HG03060 (cell line): ENCODE results near the gene RAB11FIP5.

Experiments used
- ATAC-seq: cut with Tn5 transposase; IDR thresholded peaks from one replicate; pipeline ENCODE4 v1.9.1; 2021; ENCODE audit warnings: low read depth, moderate number of reproducible peaks; ENCODE audit not compliant: unreplicated experiment

Gene RAB11FIP5

GRCh38 chr2:73088211-73088610 lies 24.5 kb downstream of the RAB11FIP5 start:
- no peak for ATAC-seq

- no peak for ATAC-seq
Observed at GRCh38 chr2:73087311-73087710, 25.4 kb downstream of the RAB11FIP5 start.

GRCh38 chr2:73085691-73086090 lies 27.1 kb downstream of the RAB11FIP5 start:
- peak; percentile 61 for ATAC-seq

GRCh38 chr2:73084971-73085370 lies 27.8 kb downstream of the RAB11FIP5 start:
- ATAC-seq, result no peak

GRCh38 chr2:73083886-73084800 lies 28.6 kb downstream of the RAB11FIP5 start:
- no peak for ATAC-seq

GRCh38 chr2:73082523-73083410 lies 30.0 kb downstream of the RAB11FIP5 start:
- ATAC-seq, result no peak

GRCh38 chr2:73081181-73081671 lies 31.5 kb downstream of the RAB11FIP5 start:
- no peak for ATAC-seq

- no peak for ATAC-seq
Observed at GRCh38 chr2:73080321-73081131, 32.2 kb downstream of the RAB11FIP5 start.

- ATAC-seq, result no peak
Observed at GRCh38 chr2:73079636-73080035, 33.1 kb downstream of the RAB11FIP5 start.

- ATAC-seq, result no peak
Observed at GRCh38 chr2:73078457-73079411, 34.0 kb downstream of the RAB11FIP5 start.

- no peak for ATAC-seq
Observed at GRCh38 chr2:73077424-73077795, 35.3 kb downstream of the RAB11FIP5 start.

- ATAC-seq, result no peak
Observed at GRCh38 chr2:73076701-73077423, 35.9 kb downstream of the RAB11FIP5 start.

GRCh38 chr2:73075477-73076373 lies 37.0 kb downstream of the RAB11FIP5 start:
- ATAC-seq, result no peak

GRCh38 chr2:73074110-73075069 lies 38.4 kb downstream of the RAB11FIP5 start:
- ATAC-seq, result no peak

- no peak for ATAC-seq
Observed at GRCh38 chr2:73072416-73072815, 40.3 kb downstream of the RAB11FIP5 start.

GRCh38 chr2:73072129-73072395 lies 40.7 kb downstream of the RAB11FIP5 start:
- ATAC-seq, result no peak
